ENCODE results near the gene PTPRZ1.

Gene PTPRZ1

DNA sequence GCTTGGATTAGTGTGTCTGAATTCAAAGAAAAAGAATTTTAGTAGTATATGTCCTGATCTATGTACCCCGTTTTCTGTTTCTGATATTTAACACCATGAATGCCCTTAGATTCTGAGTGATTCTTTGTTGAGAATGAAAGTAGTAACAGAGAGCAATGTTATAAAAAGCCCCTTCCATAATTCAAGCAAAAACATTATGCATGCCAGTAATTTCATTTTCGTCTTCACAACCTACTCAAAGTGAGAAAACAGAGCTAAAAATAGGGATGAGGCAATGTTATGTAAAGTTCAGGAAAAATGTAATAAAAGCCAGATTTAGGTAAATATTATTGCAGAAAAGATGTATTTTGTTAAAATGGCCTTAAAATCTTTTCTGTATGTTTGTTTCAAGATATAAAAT lies 28.1 kb downstream of the PTPRZ1 start:
- TF ChIP-seq POLR2AphosphoS5 (IDR thresholded peaks at IDR 0.05; ENCODE audit: low read depth, low read length) (no peak), SIN3A (IDR thresholded peaks at IDR 0.05; ENCODE audit: borderline replicate concordance, insufficient read depth, low read length) (no peak), TAF1 (IDR thresholded peaks at IDR 0.05; ENCODE audit: borderline replicate concordance, insufficient read depth, low read length) (no peak), FOXP2 (optimal IDR thresholded peaks at IDR 0.05; ENCODE audit: borderline replicate concordance, extremely low read depth, extremely low read length, insufficient read depth) (no peak)

DNA sequence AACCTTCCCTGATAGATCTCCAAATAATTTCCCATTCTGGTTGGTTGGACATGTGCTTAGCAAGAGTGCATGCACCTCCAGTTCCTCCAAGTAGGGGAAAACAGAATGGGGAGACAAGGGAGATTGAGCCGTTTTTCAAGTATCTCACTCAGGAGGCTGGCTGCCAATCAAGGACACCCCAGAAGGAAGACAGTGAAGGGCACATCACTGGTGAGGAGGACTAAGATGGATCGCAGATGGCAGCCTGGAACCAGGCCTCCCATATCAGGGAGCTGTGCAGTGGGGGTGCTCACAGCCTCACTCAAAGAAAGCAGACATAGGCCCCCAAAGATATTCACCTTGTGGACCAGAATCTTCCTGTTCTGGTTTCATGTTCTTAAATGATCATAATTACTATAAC lies 31.2 kb downstream of the PTPRZ1 start:
- no peak for TF ChIP-seq SIN3A (IDR thresholded peaks at IDR 0.05; ENCODE audit: borderline replicate concordance, insufficient read depth, low read length)
- no peak for TF ChIP-seq FOXP2 (optimal IDR thresholded peaks at IDR 0.05; ENCODE audit: borderline replicate concordance, extremely low read depth, extremely low read length, insufficient read depth)
- no peak for TF ChIP-seq TAF1 (IDR thresholded peaks at IDR 0.05; ENCODE audit: borderline replicate concordance, insufficient read depth, low read length)
- TF ChIP-seq, protein P1, sequence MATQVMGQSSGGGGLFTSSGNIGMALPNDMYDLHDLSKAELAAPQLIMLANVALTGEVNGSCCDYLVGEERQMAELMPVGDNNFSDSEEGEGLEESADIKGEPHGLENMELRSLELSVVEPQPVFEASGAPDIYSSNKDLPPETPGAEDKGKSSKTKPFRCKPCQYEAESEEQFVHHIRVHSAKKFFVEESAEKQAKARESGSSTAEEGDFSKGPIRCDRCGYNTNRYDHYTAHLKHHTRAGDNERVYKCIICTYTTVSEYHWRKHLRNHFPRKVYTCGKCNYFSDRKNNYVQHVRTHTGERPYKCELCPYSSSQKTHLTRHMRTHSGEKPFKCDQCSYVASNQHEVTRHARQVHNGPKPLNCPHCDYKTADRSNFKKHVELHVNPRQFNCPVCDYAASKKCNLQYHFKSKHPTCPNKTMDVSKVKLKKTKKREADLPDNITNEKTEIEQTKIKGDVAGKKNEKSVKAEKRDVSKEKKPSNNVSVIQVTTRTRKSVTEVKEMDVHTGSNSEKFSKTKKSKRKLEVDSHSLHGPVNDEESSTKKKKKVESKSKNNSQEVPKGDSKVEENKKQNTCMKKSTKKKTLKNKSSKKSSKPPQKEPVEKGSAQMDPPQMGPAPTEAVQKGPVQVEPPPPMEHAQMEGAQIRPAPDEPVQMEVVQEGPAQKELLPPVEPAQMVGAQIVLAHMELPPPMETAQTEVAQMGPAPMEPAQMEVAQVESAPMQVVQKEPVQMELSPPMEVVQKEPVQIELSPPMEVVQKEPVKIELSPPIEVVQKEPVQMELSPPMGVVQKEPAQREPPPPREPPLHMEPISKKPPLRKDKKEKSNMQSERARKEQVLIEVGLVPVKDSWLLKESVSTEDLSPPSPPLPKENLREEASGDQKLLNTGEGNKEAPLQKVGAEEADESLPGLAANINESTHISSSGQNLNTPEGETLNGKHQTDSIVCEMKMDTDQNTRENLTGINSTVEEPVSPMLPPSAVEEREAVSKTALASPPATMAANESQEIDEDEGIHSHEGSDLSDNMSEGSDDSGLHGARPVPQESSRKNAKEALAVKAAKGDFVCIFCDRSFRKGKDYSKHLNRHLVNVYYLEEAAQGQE (IDR thresholded peaks at IDR 0.05; ENCODE audit: insufficient read depth in 1 of 2, low read depth in 2 of 2, low read length in 2 of 2) = no peak
- no peak for TF ChIP-seq POLR2AphosphoS5 (IDR thresholded peaks at IDR 0.05; ENCODE audit: low read depth, low read length)

DNA sequence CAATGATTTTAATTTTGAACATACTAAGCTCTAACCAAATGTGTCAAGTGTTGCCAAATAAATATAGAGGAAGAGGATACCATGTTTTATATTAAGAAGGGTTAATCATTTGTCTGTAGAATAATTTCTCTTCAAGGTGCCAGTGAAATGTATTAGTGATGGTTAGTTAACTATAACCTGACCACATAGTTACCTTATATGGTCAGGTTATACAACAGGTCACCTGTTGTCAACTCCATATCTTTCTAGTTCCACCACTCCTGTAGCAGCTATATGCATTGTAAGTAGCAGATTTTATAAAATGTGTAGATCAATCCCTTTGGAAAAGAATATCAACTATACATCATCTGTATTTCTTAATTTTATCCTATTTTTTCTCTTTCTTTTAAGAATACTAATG lies 35.1 kb downstream of the PTPRZ1 start:
- TF ChIP-seq POLR2AphosphoS5 (IDR thresholded peaks at IDR 0.05; ENCODE audit: low read depth, low read length) (no peak), FOXP2 (optimal IDR thresholded peaks at IDR 0.05; ENCODE audit: borderline replicate concordance, extremely low read depth, extremely low read length, insufficient read depth) (no peak), SIN3A (IDR thresholded peaks at IDR 0.05; ENCODE audit: borderline replicate concordance, insufficient read depth, low read length) (no peak), TAF1 (IDR thresholded peaks at IDR 0.05; ENCODE audit: borderline replicate concordance, insufficient read depth, low read length) (no peak)
- TF ChIP-seq, protein P1 (IDR thresholded peaks at IDR 0.05; ENCODE audit: insufficient read depth in 1 of 2, low read depth in 2 of 2, low read length in 2 of 2) = no peak

GRCh38 chr7:121909716-121910345 lies 36.9 kb downstream of the PTPRZ1 start:
- TF ChIP-seq SIN3A (IDR thresholded peaks at IDR 0.05; ENCODE audit: borderline replicate concordance, insufficient read depth, low read length) = no peak
- TF ChIP-seq TAF1 (IDR thresholded peaks at IDR 0.05; ENCODE audit: borderline replicate concordance, insufficient read depth, low read length) = no peak

DNA sequence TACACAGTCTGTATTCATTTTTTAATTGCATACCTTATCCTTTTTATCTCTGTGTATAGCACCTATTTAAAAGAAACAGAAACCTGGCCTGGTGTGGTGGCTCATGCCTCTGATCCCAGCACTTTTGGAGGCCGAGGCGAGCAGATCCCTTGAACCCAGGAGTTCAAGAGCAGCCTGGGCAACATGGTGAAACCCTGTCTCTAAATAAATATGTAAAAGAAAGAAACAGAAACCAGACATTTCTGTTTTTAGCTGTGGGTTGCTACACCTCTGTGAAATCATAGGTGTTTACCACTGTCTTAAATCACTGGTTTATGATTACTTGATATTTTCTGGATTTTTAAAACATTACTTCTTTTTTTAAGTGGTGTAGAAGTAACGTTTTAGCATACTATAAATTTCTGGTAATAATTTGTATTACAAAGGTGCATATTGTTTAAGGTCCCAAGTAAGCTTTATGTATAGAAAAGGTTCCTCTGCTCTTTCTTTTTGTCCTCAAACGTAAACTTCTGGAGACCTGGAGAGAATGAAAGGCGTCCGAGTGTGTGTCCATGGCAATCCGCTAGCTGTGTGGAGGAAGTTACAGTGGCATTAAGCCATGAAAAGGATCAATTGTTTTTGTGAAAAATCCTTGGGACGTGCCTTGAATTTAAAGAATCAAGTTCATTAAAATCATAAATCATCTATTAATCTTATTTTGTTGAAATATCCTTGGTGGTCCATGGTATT lies 41.1 kb downstream of the PTPRZ1 start:
- TF ChIP-seq FOXP2 (optimal IDR thresholded peaks at IDR 0.05; ENCODE audit: borderline replicate concordance, extremely low read depth, extremely low read length, insufficient read depth) = no peak
- TF ChIP-seq POLR2AphosphoS5 (IDR thresholded peaks at IDR 0.05; ENCODE audit: low read depth, low read length) = no peak
- no peak for TF ChIP-seq SIN3A (IDR thresholded peaks at IDR 0.05; ENCODE audit: borderline replicate concordance, insufficient read depth, low read length)
- TF ChIP-seq TAF1 (IDR thresholded peaks at IDR 0.05; ENCODE audit: borderline replicate concordance, insufficient read depth, low read length) = no peak
- TF ChIP-seq, protein P1 (IDR thresholded peaks at IDR 0.05; ENCODE audit: insufficient read depth in 1 of 2, low read depth in 2 of 2, low read length in 2 of 2) = no peak
